GM19023 (cell line): Measurements from ENCODE around the gene NFKB1.
A peak's percentile ranks its signal among the peaks of the same experiment; 100 is the strongest.

ENCODE experiments used
- ATAC-seq: cut with Tn5 transposase; IDR thresholded peaks from one replicate; pipeline ENCODE4 v1.9.1; 2021; ENCODE audit warnings: mild to moderate bottlenecking, moderate library complexity; ENCODE audit not compliant: unreplicated experiment

NFKB1 gene

DNA sequence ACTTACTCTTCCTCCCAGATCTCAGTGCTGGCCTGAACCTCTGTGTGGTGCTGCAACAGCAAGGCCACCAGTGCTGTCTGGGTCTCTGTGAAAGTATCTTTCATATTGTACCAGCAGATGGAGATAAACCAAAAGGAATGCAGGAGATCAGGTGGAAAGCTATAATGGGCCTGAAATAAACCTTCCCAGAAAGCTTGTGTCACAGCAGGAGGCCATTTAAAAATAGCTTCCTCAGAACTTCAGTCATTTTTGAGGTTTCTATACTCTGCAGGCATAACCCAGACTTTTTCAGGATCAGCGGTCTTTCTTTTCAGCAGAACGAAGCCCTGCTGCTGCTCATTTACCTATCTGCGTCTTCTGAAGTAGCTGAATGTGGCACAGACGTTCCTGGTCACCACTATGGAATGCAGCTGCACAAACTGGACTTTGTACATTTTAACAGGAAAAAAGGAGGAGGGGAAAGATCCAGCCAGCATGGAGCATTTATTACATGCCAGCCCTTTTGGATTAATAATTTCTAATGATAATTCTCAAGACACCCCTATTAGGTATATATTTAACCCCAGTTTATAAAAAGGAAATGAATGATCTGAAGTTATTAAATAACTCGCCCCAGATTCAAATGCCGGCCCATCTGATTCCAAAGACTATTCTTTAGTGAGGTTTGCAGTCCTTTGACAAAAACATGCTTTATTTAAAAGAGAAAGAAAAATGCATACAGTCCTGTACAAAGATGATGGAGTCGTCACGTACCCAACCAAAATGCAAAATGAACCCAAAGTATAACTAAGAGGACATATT lies 119.7 kb downstream of the NFKB1 start:
- no peak for ATAC-seq

DNA sequence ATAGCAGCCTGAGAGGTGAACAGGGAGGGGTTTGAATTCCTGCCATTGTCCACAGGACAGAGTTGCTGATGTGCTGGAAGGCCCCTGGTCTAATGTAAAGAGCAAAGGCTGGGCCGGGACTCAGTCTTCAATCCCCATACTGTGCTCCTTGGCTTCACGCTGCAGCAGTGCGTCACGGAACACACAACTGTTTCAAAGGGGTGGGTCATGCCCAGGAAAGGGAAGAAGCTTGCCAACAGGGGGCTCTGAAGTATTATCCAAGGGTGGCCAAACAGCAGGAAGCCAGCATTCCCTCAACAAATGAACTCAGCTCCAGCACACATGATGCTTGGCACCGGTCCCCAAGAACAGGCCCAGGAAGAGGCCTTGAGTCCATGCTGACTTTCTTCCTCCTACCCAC lies 122.5 kb downstream of the NFKB1 start:
- ATAC-seq = no peak

DNA sequence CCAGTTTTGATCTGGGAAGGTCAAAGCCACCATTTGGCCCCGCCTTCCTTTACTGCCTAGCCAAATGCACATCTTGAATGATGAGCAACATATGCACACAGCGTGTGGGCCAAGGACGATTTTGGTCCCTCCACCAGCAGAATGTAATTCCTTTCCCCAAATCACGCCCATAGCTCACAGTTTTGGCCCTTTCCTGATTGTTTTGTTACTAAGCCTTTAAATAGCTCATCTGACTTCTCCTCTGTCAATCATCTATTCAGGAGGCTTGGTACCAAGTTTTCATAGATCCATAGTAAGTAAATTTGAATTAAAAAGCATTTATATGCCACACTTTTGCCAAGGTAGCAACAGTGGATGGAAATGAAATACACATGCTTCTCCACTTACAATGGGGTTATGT lies 123.3 kb downstream of the NFKB1 start:
- no peak for ATAC-seq

DNA sequence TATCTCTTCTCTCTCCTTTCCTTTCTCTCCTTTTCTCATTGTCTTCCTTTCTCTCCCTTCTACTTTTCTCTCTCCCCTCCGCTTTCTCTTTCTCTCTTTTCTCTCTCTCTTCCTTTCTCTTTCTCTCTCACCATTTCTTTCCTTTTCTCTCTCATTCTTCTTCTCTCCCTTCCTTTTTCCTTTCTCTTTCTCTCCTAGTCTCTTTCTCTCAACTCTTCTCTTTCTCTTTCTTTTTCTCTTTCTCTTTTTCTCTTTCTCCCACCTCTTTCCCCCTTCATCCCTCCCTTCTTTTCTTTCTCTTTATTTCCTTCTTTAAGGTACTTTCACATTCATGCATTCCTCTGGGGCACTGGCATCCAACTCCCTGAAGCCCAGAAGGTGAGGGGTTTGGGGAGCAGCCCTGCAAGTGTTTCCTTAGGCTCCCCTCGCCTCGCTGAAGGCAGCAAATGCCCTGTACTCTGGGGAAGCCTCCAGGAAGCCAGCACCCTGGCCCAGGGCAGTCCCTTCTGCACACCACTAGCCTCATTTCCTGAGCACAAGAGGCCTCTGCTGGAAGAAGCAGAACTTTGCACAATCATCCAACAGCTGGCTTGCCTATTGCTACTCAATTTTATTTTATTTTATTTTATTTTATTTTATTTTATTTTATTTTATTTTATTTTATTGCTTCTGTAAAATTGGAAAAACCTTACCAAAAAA lies 124.2 kb downstream of the NFKB1 start:
- ATAC-seq = peak; percentile 90

DNA sequence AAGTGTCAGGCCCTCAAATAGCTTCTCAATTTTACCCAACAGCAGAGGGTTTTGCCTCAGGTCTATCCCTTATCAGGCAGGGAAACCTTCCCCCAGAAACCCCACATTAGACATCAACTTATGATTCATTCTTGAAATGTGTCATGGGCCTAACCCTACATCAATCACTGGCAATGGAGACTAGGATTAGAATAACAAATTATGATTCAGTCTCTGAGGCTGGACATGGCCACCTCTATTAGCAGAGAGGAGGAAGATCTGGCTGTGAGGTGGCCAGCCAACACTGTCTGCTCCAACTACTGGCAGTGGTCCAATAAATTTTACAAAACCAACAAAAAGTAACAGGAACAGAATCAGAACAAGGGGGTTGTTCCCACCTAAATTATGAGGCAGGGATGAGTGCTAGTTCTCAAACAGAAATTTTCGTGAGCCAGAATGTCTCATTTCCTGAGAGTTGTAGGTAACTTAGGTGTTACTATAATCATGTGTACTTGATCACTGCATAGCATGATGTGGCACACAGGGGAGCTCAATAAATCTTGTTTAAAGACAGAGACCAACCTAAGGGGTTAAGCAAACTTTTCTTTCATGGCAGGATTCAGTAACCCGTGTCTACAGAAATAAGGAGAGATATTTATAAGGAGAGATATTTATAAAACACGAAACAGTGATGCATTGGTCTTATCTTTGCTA lies 126.8 kb downstream of the NFKB1 start:
- no peak for ATAC-seq

DNA sequence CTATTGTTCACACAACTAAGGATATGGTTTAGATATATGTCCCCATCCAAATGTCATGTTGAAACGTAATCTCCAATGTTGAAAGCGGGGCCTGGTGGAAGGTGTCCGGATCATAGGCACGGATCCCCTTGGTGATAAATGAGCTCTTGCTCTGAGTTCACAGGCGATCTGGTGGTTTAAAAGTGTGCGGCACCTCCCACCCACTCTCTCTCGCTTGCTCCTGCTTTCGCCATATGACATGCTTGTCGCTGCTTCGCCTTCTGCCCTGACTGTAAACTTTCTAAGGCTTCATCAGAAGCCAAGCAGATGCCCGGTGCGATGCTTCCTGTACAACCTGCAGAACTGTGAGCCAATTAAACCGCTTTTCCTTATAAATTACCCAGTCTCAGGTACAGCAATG lies 128.5 kb downstream of the NFKB1 start:
- no peak for ATAC-seq

DNA sequence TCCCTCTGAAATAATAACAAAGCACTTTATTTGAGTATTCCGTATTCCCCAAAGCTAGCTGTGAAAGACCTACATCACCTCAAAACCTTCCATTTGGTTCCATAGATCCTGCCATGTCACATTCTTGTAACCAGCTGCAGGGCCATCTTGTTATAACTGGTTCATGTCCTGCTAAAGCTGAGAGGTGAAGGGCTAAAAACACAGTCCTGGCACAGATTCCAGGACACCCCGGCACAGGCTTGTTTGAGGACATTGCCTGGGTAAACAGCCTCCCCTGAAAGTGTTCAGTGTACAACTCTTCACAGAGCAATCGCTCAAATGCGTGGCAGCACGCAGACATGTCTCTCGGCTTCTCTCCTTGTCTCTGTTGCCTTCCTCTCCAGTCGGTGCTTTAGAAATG lies 130.5 kb downstream of the NFKB1 start:
- no peak for ATAC-seq

DNA sequence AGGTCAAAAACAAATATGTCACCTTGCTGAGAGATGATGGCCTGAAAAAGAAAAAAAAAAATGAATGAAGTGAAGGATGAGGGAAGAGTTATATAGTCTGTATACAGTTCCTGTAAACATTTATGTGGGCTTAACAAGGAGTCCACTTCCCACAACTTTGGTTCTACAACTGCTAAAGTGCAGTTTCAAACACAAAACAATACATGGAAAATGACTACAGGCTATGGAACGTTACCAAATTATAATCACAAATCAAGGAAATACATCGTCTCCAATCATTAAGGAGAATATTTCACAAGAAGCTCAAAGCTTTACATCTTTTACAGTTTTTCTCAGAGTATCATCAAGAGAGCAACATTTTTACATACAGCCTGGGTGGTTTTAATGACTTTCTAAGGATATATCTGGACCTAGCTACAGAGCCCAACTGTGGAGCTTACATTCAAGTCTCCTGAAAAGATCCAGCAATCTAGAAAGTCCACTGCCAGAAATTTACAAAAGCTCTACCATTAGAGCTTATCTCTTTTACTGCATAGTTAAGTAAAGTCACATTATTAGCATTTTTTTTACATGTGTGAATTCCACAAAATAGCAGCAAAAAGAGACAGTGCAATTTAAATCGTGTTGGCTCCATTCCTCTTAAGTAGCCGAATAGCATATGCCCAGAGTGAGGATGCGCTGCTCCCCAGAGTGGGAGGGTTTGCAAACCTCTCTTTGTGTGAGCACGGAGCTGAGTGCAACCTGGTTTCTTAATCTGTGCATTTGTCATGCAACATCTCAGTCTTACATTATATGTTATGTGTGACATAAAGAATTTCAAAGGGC lies 131.3 kb downstream of the NFKB1 start:
- ATAC-seq = no peak

DNA sequence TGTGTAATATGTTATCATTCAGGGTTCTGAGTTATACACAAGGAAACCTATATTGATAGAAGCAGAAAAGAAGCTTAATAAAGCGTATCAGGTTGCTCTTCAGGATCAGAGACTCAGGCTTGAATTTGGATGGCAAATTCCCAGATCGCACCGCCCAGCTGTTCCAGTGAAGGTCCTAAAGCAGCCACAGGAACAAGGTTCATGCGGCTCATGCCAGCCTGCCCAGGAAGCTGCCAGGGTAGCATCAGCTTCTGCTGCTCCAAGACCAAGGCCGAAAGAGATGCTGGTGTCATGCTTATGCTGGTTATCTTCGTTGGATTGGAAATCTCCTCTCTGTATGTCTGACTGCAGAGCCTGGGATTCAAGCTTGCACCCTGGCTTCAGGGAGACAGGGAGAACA lies 131.9 kb downstream of the NFKB1 start:
- no peak for ATAC-seq

DNA sequence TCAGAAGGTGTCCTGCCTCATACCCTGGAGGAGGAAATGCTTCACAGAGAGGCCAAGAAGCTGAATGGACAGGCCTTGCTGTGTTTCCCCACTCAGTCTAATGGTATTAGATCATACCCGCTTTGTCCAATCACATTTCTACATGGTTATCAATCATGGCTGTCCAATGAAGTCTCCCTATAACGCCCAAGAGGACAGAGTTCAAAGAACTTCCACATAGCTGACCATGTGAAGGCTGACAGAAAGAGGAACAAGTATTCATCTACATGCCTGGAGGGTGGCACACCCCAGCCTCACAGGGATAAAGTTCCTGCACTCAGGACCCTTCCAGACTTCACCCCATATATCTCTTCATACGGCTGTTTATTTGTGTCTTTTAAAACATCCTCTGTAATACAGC lies 136.2 kb downstream of the NFKB1 start:
- no peak for ATAC-seq

DNA sequence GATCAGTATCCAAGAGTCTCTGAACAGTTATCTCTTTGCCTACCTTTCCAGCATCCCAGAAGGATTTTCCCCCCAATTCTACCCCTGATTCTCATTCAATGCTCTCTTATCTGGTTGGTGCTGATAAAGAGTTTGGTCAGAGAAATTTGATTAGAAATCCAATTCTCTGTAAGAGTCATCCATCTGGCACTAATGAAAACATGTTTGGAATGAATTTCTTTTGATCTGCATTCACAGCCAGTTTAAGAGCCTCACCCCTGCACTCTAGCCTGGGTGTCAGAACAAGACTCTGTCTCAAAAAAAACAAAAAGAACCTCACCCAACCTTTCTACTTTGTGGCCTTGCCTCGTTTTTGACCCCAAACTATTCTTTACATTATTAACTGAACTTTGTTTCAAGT lies 137.5 kb downstream of the NFKB1 start:
- ATAC-seq = no peak

DNA sequence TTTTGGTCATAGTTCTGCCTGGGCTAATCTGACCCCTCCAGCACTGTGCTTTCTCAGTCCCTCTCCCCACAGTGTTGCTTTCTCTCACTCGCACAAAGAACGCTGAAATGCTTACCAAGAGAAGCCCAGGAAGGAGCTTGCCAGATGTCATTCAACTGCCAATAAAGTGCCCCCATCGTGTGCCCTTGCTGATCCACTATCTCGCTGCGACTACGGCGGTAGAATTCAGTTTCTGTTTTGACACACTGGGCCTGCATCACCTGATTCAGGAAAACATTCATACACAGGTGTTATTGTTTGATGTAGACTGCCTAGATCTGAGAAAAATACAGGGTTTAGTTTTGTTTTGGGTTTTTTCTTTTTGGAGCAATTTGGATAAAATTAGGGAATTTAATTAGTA lies 138.4 kb downstream of the NFKB1 start:
- ATAC-seq = no peak

DNA sequence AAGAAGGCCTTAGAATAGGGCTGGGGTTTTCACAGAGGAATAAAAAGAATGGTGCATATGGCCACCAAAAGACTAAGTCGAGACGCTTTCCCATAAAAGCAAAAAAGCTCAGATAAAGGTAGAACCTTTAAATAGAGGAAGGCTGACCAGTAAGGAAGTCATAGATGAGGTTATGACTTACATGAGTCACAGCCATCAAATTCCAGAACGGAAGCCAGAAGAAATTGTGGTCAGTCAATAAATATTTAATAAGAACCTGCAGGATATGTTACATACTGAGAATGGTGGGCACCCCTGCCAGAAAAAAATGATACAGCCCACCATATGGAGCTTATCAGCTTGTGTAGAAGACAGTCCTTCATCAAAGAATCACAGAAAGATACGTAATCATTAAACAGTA lies 139.5 kb downstream of the NFKB1 start:
- ATAC-seq = no peak

DNA sequence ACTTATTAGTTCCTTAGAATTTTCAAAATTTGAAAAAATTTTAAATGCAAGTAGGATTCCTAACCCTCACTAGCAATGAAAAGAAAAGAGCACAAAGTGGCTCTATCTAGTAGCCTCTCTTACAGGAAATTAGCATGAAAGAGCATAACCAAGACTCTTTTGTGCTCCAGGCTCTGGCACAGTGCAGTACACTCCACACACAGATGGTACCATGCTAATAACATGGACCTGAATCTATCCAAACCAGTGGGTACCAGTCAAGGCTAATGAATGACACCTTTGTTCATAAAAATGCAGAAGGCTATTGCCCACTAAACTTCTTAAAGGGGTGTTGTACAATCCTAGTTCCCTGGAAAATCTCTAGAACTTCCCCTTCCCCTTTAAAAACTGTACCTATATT lies 140.6 kb downstream of the NFKB1 start:
- no peak for ATAC-seq

DNA sequence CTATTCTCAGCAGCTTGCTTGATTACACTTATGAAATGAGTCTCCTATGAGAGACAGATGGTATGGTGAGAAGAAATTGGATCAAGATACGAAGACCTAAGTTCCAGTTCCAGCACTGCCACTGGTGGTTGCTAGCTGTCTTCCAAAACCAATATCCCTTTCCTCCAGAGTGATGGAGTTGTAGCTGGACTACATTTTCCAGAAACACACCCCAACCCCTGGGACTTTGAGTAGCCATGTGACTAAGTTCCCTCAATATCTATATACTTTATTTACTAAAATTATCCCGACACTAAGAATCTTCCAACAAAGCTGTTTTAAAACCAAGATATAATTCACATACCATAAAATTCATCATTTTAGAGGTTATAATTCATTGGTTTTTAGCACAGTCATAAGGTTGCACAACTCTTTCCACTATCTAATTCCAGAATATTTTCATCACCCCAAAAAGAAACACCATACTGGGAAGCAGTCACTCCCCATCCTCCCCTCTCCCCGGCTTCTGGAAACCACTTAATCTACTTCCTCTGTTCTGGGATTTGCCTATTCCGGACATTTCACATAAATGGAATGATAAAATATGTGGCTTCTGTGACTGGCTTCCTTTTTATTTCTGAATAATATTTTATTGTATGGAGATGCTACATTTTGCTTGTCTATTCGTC lies 141.6 kb downstream of the NFKB1 start:
- no peak for ATAC-seq

DNA sequence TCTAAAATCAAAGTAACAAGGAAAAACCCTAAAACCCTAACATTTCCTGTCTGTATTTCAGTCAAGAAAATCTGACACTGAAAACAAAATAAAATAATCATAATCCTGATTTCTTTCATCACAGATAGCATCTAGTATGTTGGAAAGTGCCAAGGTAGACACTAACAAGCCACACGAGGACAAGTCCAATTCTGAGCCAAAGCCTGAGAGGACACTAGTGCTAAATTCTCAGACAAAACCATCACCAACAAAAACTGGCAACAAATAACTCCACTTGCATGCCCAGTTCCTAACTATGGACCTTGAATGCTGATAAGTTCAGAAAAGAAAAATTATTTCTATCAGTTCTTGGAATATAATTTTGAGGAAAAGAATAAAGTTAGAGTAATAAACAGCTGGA lies 146.0 kb downstream of the NFKB1 start:
- no peak for ATAC-seq

DNA sequence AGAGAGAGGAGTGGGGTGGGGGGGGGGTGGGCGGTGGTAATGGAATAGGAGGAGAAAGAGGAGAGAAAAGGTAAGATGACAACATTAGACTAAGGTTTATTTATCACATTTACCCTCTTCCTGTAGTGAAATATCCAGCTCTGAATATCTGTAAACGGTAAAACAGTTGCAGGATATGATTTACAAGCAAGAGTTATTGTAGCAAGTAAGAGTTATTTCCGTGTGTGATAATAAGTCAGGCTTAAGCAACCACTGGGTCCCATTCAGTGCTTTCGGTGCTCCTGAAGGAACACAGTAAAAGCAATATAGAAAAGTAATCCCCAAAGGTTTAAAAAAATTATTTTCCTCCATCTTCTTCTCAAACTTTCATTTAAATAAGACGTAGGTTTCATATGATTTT lies 156.0 kb downstream of the NFKB1 start:
- no peak for ATAC-seq

DNA sequence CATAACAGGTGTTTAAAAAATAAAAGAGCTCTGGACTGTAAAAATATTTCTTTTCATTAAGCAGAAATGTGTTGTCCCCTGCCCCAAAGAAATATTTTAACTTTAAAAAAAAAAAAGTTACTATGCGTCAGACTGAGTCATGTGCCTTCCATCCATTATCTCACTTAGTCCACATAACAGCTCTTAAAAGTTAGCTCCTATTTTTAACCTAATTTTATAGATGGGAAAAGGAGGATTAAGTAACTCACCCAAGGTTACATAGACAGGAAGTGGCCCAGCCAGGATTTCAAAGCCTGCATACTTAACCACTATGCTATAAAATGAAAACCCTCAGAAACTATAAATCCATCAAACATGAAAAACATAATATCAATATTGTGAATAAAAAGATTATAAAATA lies 161.9 kb downstream of the NFKB1 start:
- no peak for ATAC-seq

DNA sequence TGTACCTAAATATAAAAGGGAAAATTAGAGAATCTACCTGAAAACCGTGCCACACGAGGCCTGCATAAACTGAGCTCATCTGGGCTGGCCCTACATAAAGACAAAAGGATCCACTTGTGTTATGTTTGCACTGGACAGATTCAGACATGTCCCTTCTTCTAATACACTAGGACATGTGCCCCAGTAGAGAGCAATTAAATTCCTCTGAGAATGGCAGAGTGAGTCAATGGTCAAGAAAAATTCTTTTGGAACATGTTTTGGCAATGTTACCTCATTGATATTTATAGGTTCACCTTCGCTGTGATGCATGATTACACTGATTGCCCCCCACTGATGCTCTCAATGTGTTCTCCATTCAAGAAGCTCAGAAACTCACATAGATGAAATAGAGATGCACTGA lies 164.4 kb downstream of the NFKB1 start:
- no peak for ATAC-seq
